CD4-positive, alpha-beta T cell (primary cell): ENCODE measurements around the gene CCDC144A. TPM values are rescaled to one million over a fixed set of nuclear protein-coding genes. Genes with fewer than 3 reads are reported as not detected.
"Not testable (repeated sequence)": the region's sequence is repeated elsewhere in the genome, so short reads cannot be mapped to it uniquely, and the experiment has no call there.

ENCODE experiments used
- ATAC-seq: fragments of 200-7000 bp; cut with Tn5 transposase; one replicate; pipeline ENCODE4 v1.10.0; 2022; ENCODE audit warnings: mild to moderate bottlenecking; ENCODE audit not compliant: poor library complexity
- CTCF ChIA-PET: fragments of 350-600 bp; sonication (Branson Sonifier 250); formaldehyde crosslinking; loops from one replicate; lab custom pipeline; 2021; ENCODE audit warnings: antibody characterized with exemption, inconsistent platforms; lab: Charles Lee
- POLR2A ChIA-PET: fragments of 350-600 bp; sonication (Branson Sonifier 250); formaldehyde crosslinking; loops from one replicate; lab custom pipeline; 2021; ENCODE audit warnings: antibody characterized with exemption, inconsistent platforms; lab: Charles Lee
- DNase-seq, 14 experiments: peaks; one replicate each; pipeline ENCODE4 v3.0.0-alpha.2; 2013 to 2020; ENCODE audit warnings: mixed read lengths in 2 of 14
- H3K27ac ChIP-seq, 2 donors: one replicate each; pipeline versions ENCODE4 v1.5.1 to v1.7.0; 2013; ENCODE audit warnings: low read length in 2 of 2, low read depth in 1 of 2, mild to moderate bottlenecking in 1 of 2
- H3K27me3 ChIP-seq, 2 experiments: 1 replicate in 1 of 2; 2 replicates in 1 of 2; pipeline versions ENCODE4 v1.6.1 to v1.7.0; 2013; ENCODE audit warnings: low read length in 2 of 2, control low read depth in 1 of 2, mild to moderate bottlenecking in 1 of 2, moderate library complexity in 1 of 2; ENCODE audit not compliant: insufficient read depth in 2 of 2, control insufficient read depth in 1 of 2
- H3K36me3 ChIP-seq: one replicate; pipeline ENCODE4 v1.6.1; 2013; ENCODE audit warnings: low read length, control low read depth; ENCODE audit not compliant: insufficient read depth
- H3K4me1 ChIP-seq: one replicate; pipeline ENCODE4 v1.6.1; 2013; ENCODE audit warnings: low read length, control low read depth; ENCODE audit not compliant: insufficient read depth
- H3K4me3 ChIP-seq: one replicate; pipeline ENCODE4 v1.5.1; 2013; ENCODE audit warnings: mild to moderate bottlenecking, low read length, moderate library complexity
- H3K9me3 ChIP-seq, 2 experiments: 1 replicate in 1 of 2; 2 replicates in 1 of 2; pipeline versions ENCODE4 v1.6.1 to v1.7.0; 2013; ENCODE audit warnings: low read length in 2 of 2, mild to moderate bottlenecking in 2 of 2, control low read depth in 1 of 2, moderate library complexity in 1 of 2; ENCODE audit not compliant: control insufficient read depth in 1 of 2, insufficient read depth in 1 of 2
- H3K27ac Mint-ChIP-seq: one replicate; pipeline ENCODE4 v1.8.0; 2020; ENCODE audit warnings: mixed read lengths
- H3K27me3 Mint-ChIP-seq: one replicate; pipeline ENCODE4 v1.8.0; 2021; ENCODE audit warnings: mixed read lengths
- H3K36me3 Mint-ChIP-seq: one replicate; pipeline ENCODE4 v1.8.0; 2021; ENCODE audit warnings: low read depth, mixed read lengths
- H3K4me1 Mint-ChIP-seq: one replicate; pipeline ENCODE4 v1.8.0; 2021; ENCODE audit warnings: low read depth, mixed read lengths
- H3K4me3 Mint-ChIP-seq: one replicate; pipeline ENCODE4 v1.8.0; 2020; ENCODE audit warnings: mild to moderate bottlenecking, mixed read lengths
- H3K9me3 Mint-ChIP-seq: one replicate; pipeline ENCODE4 v1.8.0; 2020; ENCODE audit warnings: mixed read lengths
- intact Hi-C, 2 experiments: fragments of 100-400 bp; cut with DNase I in 1 of 2; cut with micrococcal nuclease in 1 of 2; formaldehyde crosslinking; loops; one replicate each; pipeline versions ENCODE4 v1.15.1 to v1.9.0; 2023 to 2025; cut with DNase I, micrococcal nuclease
- total RNA-seq, 174 experiments: library from RNA in 2 of 174; stranded (reverse) in 2 of 174; gene quantifications; one replicate each; pipeline ENCODE4 v1.2.3 and lab custom pipeline; 2021 to 2026

The CCDC144A gene
- total RNA-seq, 2 experiments from 2014 or later = 10.1 to 11.1 TPM

- H3K4me3 ChIP-seq, H3K4me1 Mint-ChIP-seq, H3K27me3 ChIP-seq, H3K9me3 ChIP-seq, CTCF ChIA-PET, H3K27ac ChIP-seq, intact Hi-C loops, H3K27me3 Mint-ChIP-seq, H3K27ac Mint-ChIP-seq, POLR2A ChIA-PET, ATAC-seq, H3K4me1 ChIP-seq, H3K4me3 Mint-ChIP-seq, H3K36me3 ChIP-seq, H3K9me3 Mint-ChIP-seq, H3K36me3 Mint-ChIP-seq, DNase-seq: not testable (repeated sequence)
These were observed 83.1 kb downstream of the CCDC144A start for GRCh38 chr17:16773146-16773522.

GRCh38 chr17:16787851-16788250 is 97.8 kb downstream of the CCDC144A start:
- H3K4me1 Mint-ChIP-seq, H3K9me3 ChIP-seq, H3K4me3 Mint-ChIP-seq, H3K27me3 ChIP-seq, ATAC-seq, H3K27ac Mint-ChIP-seq, CTCF ChIA-PET, DNase-seq, H3K36me3 ChIP-seq, H3K27ac ChIP-seq, H3K4me3 ChIP-seq, H3K36me3 Mint-ChIP-seq, intact Hi-C loops, H3K4me1 ChIP-seq, H3K9me3 Mint-ChIP-seq, POLR2A ChIA-PET, H3K27me3 Mint-ChIP-seq: not testable (repeated sequence)

GRCh38 chr17:16788889-16789536 is 99.0 kb downstream of the CCDC144A start:
- H3K4me1 Mint-ChIP-seq, H3K4me3 ChIP-seq, H3K27ac ChIP-seq, H3K36me3 Mint-ChIP-seq, H3K36me3 ChIP-seq, H3K27me3 ChIP-seq, CTCF ChIA-PET, H3K27ac Mint-ChIP-seq, H3K4me1 ChIP-seq, ATAC-seq, POLR2A ChIA-PET, intact Hi-C loops, H3K9me3 ChIP-seq, H3K4me3 Mint-ChIP-seq, DNase-seq, H3K9me3 Mint-ChIP-seq, H3K27me3 Mint-ChIP-seq: not testable (repeated sequence)

GRCh38 chr17:16789622-16790021 is 99.6 kb downstream of the CCDC144A start:
- H3K27me3 Mint-ChIP-seq, H3K36me3 ChIP-seq, H3K4me1 ChIP-seq, H3K4me1 Mint-ChIP-seq, H3K27ac ChIP-seq, H3K27me3 ChIP-seq, H3K4me3 ChIP-seq, H3K27ac Mint-ChIP-seq, POLR2A ChIA-PET, ATAC-seq, intact Hi-C loops, CTCF ChIA-PET, DNase-seq, H3K9me3 Mint-ChIP-seq, H3K36me3 Mint-ChIP-seq, H3K4me3 Mint-ChIP-seq, H3K9me3 ChIP-seq: not testable (repeated sequence)

- H3K4me3 ChIP-seq, intact Hi-C loops, ATAC-seq, H3K4me1 ChIP-seq, H3K27me3 Mint-ChIP-seq, H3K4me3 Mint-ChIP-seq, CTCF ChIA-PET, H3K9me3 Mint-ChIP-seq, H3K36me3 ChIP-seq, H3K27ac ChIP-seq, H3K4me1 Mint-ChIP-seq, POLR2A ChIA-PET, H3K9me3 ChIP-seq, DNase-seq, H3K27ac Mint-ChIP-seq, H3K36me3 Mint-ChIP-seq, H3K27me3 ChIP-seq: not testable (repeated sequence)
These were observed 100.4 kb downstream of the CCDC144A start for GRCh38 chr17:16790313-16790871.

- POLR2A ChIA-PET, H3K4me3 Mint-ChIP-seq, H3K27me3 ChIP-seq, H3K27ac ChIP-seq, H3K27me3 Mint-ChIP-seq, ATAC-seq, H3K27ac Mint-ChIP-seq, intact Hi-C loops, H3K4me1 Mint-ChIP-seq, H3K36me3 ChIP-seq, DNase-seq, H3K9me3 ChIP-seq, H3K9me3 Mint-ChIP-seq, H3K36me3 Mint-ChIP-seq, H3K4me1 ChIP-seq, H3K4me3 ChIP-seq, CTCF ChIA-PET: not testable (repeated sequence)
These were observed 104.2 kb downstream of the CCDC144A start for GRCh38 chr17:16794215-16794614.

GRCh38 chr17:16795894-16796293 is 105.9 kb downstream of the CCDC144A start:
- H3K9me3 ChIP-seq, H3K36me3 Mint-ChIP-seq, intact Hi-C loops, H3K36me3 ChIP-seq, H3K4me1 ChIP-seq, H3K27me3 ChIP-seq, H3K4me3 ChIP-seq, H3K27ac Mint-ChIP-seq, DNase-seq, H3K27me3 Mint-ChIP-seq, H3K4me3 Mint-ChIP-seq, POLR2A ChIA-PET, H3K4me1 Mint-ChIP-seq, ATAC-seq, CTCF ChIA-PET, H3K27ac ChIP-seq, H3K9me3 Mint-ChIP-seq: not testable (repeated sequence)
